Ishikawa (cell line): Measurements from ENCODE around the gene TRAPPC14.

Experiments used
- CEBPB ChIP-seq: IDR thresholded peaks from 2 replicates; pipeline ENCODE4 v1.6.1; 2012
- CREB1 ChIP-seq: IDR thresholded peaks from 2 replicates; pipeline ENCODE4 v1.6.1; 2012; ENCODE audit warnings: low read depth
- EGR1 ChIP-seq: IDR thresholded peaks from 2 replicates; pipeline ENCODE4 v1.6.1; 2012
- EP300 ChIP-seq: IDR thresholded peaks from 2 replicates; pipeline ENCODE4 v1.6.1; 2012; ENCODE audit warnings: borderline replicate concordance
- FOXM1 ChIP-seq: IDR thresholded peaks from 2 replicates; pipeline ENCODE4 v1.6.1; 2012; ENCODE audit warnings: low read depth, borderline replicate concordance
- MAX ChIP-seq: IDR thresholded peaks from 2 replicates; pipeline ENCODE4 v1.6.1; 2012
- NFIC ChIP-seq: IDR thresholded peaks from 2 replicates; pipeline ENCODE4 v1.6.1; 2012
- RAD21 ChIP-seq: IDR thresholded peaks from 2 replicates; pipeline ENCODE4 v1.6.1; 2012; ENCODE audit warnings: low read depth
- REST ChIP-seq: IDR thresholded peaks from 2 replicates; pipeline ENCODE4 v1.6.1; 2012; ENCODE audit warnings: low read depth, mild to moderate bottlenecking
- TAF1 ChIP-seq: IDR thresholded peaks from 2 replicates; pipeline ENCODE4 v1.6.1; 2012; ENCODE audit warnings: low read depth, mild to moderate bottlenecking
- TCF12 ChIP-seq: IDR thresholded peaks from 2 replicates; pipeline ENCODE4 v1.6.1; 2012; ENCODE audit warnings: low read depth
- TEAD4 ChIP-seq: IDR thresholded peaks from 2 replicates; pipeline ENCODE4 v1.6.1; 2012
- USF1 ChIP-seq: IDR thresholded peaks from 2 replicates; pipeline ENCODE4 v1.6.1; 2012
- YY1 ChIP-seq: IDR thresholded peaks from 2 replicates; pipeline ENCODE4 v1.6.1; 2012; ENCODE audit warnings: low read depth
- ZBTB7A ChIP-seq: IDR thresholded peaks from 2 replicates; pipeline ENCODE4 v1.6.1; 2012; ENCODE audit warnings: low read depth

TRAPPC14 gene

GRCh38 chr7:100167912-100168323 is 9.4 kb upstream of the TRAPPC14 start:
- TF ChIP-seq EGR1 (no peak), TCF12 (no peak), MAX (no peak), FOXM1 (no peak)

- TF ChIP-seq EP300 (no peak), TCF12 (no peak), YY1 (no peak), ZBTB7A (no peak), NFIC (no peak), REST (no peak), USF1 (no peak), MAX (no peak), TAF1 (no peak), CREB1 (no peak), FOXM1 (no peak), TEAD4 (no peak), RAD21 (no peak), CEBPB (no peak), EGR1 (no peak)
Observed at GRCh38 chr7:100166970-100167911, 8.7 kb upstream of the TRAPPC14 start.

- TF ChIP-seq USF1 (no peak), YY1 (no peak), EP300 (no peak), TCF12 (no peak), FOXM1 (no peak), EGR1 (no peak), ZBTB7A (no peak), CREB1 (no peak), RAD21 (no peak), NFIC (no peak)
Observed at GRCh38 chr7:100166317-100166940, 7.9 kb upstream of the TRAPPC14 start.

- no peak for TF ChIP-seq FOXM1
- no peak for TF ChIP-seq TCF12
- TF ChIP-seq EGR1, result no peak
- TF ChIP-seq CEBPB, result no peak
- no peak for TF ChIP-seq NFIC
- no peak for TF ChIP-seq EP300
- no peak for TF ChIP-seq USF1
- no peak for TF ChIP-seq CREB1
- no peak for TF ChIP-seq MAX
- TF ChIP-seq RAD21, result no peak
- TF ChIP-seq REST, result no peak
- no peak for TF ChIP-seq ZBTB7A
- no peak for TF ChIP-seq TAF1
Observed at GRCh38 chr7:100163871-100164270, 5.3 kb upstream of the TRAPPC14 start.

- TF ChIP-seq TCF12 (no peak), USF1 (peak; percentile 87)
Observed at GRCh38 chr7:100163006-100163531, 4.5 kb upstream of the TRAPPC14 start.
